HG03280 (cell line): ENCODE data around the gene TARBP2.

ENCODE experiments used
- ATAC-seq: cut with Tn5 transposase; IDR thresholded peaks from one replicate; pipeline ENCODE4 v1.9.1; 2021; ENCODE audit warnings: mild to moderate bottlenecking, moderate library complexity; ENCODE audit not compliant: unreplicated experiment

The TARBP2 gene

DNA sequence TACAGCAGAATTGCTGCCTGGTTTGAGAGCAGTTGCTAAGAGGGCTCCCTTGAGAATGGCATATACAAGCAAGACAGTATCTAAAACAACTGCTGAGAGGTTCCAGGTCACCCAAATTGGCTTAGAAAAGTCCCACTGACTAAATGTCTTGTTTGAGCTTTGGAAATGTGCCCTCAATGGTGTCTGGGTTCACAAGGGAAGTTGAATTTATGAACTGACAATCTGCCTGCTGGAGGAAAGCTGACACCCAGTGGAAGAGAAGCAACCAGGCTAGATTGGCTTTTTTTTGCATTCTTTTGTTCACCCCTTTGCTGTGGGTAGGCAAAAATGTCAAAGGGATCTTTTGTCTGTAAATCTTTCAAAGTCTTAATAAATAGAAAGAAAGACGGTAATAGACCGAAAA is 50.8 kb downstream of the TARBP2 start:
- no peak for ATAC-seq

DNA sequence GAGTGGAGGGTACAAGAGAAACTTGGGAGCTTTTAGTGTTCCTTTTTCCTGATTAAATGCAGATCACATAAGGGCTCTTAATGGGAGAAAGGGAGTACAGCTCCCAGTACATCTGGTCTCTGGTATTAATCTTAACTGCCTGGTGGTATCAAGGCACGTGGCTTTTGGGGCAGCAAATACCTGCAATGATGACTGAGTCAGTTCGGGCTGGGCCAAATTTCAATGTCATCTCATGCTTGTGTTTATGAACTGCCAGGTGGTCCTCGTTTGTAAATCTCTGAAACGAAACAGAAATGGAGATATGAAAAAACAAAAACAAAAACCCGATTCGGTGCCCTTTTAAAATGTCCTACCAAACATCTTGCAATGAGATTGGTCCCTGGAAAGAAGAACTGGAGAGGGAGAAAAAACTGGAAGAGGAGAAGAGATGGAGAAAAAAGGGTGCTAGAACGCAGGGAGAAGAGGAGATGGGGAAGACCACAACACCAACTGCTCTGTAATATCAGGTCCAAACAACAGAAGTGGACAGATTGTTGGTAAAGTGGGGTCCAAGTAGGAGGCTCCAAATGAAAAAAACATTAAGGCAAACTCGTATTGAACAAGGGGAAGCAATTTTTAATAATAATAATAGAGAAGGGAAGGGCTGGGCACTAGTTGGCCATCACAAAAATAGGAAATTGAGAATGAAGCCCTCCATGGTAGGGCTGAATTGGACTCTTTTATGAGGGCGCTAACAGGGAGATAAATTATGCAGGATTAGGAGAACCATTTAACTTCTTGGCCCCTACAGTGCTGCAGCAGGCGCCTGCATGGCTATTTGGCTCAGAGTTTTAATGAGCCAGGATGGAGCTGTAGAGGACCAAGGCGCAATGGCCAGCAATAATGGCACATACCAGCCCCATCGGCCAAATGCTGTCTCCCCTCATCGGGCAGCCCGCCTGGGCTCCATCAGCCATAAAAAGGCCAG is 51.6 kb downstream of the TARBP2 start:
- ATAC-seq, result no peak
